WTC11 (cell line): ENCODE data around the gene PRTN3. TPM values are rescaled to one million over a fixed set of nuclear protein-coding genes. Genes with fewer than 3 reads are reported as not detected.

Source experiments
- ATAC-seq: fragments of 200-7000 bp; cut with Tn5 transposase; 2 replicates; pipeline ENCODE4 v1.10.0; 2021; ENCODE audit warnings: mild to moderate bottlenecking, moderate library complexity
- CTCF ChIA-PET: fragments of 300-600 bp; sonication (Branson Sonifier 250); formaldehyde crosslinking; loops from one replicate; lab custom pipeline; 2021; ENCODE audit warnings: antibody characterized with exemption; lab: Charles Lee
- POLR2A ChIA-PET: fragments of 350-600 bp; sonication (Branson Sonifier 250); formaldehyde crosslinking; loops from one replicate; lab custom pipeline; 2021; ENCODE audit warnings: antibody characterized with exemption; lab: Charles Lee
- DNase-seq: peaks from one replicate; pipeline ENCODE4 v3.0.0; 2021; ENCODE audit warnings: low spot score
- H3K27ac Mint-ChIP-seq: 2 replicates; pipeline ENCODE4 v1.8.0; 2021; ENCODE audit warnings: mixed read lengths
- H3K27me3 Mint-ChIP-seq: 2 replicates; pipeline ENCODE4 v1.8.0; 2021; ENCODE audit warnings: low read depth, mild to moderate bottlenecking, moderate library complexity, mixed read lengths
- H3K36me3 Mint-ChIP-seq: 2 replicates; pipeline ENCODE4 v1.8.0; 2021; ENCODE audit warnings: mixed read lengths
- H3K4me1 Mint-ChIP-seq: 2 replicates; pipeline ENCODE4 v1.8.0; 2022; ENCODE audit warnings: mixed read lengths
- H3K4me3 Mint-ChIP-seq: 2 replicates; pipeline ENCODE4 v1.8.0; 2021; ENCODE audit warnings: mild to moderate bottlenecking, moderate library complexity, mixed read lengths
- H3K9me3 Mint-ChIP-seq: 2 replicates; pipeline ENCODE4 v1.8.0; 2021; ENCODE audit warnings: mixed read lengths
- AR ChIP-seq: fragments of 250-450 bp; sonication (Bioruptor Pico); IDR thresholded peaks from 2 replicates; pipeline ENCODE4 v1.9.0; 2021; ENCODE audit warnings: mild to moderate bottlenecking
- ATF2 ChIP-seq: sonication (generic); formaldehyde crosslinking; IDR thresholded peaks from 2 replicates; pipeline ENCODE4 v1.8.1; 2022; ENCODE audit warnings: low read depth, missing genetic modification reagents, borderline replicate concordance
- E2F1 ChIP-seq: sonication (generic); formaldehyde crosslinking; IDR thresholded peaks from 2 replicates; pipeline ENCODE4 v1.8.0; 2022; ENCODE audit warnings: mild to moderate bottlenecking, missing genetic modification reagents
- EMX1 ChIP-seq: fragments of 250-450 bp; sonication (Bioruptor Pico); IDR thresholded peaks from 2 replicates; pipeline ENCODE4 v1.8.0; 2021; ENCODE audit warnings: mild to moderate bottlenecking
- ESRRA ChIP-seq: sonication (generic); formaldehyde crosslinking; IDR thresholded peaks from 2 replicates; pipeline ENCODE4 v1.8.1; 2022; ENCODE audit warnings: mild to moderate bottlenecking, missing genetic modification reagents, borderline replicate concordance
- FOXK1 ChIP-seq: sonication (generic); formaldehyde crosslinking; IDR thresholded peaks from 2 replicates; pipeline ENCODE4 v1.8.0; 2022; ENCODE audit warnings: mild to moderate bottlenecking, moderate library complexity, missing genetic modification reagents
- FOXP1 ChIP-seq: sonication (generic); formaldehyde crosslinking; IDR thresholded peaks from 2 replicates; pipeline ENCODE4 v1.8.0; 2022; ENCODE audit warnings: missing genetic modification reagents, mild to moderate bottlenecking, moderate library complexity, borderline replicate concordance
- GTF2I ChIP-seq: fragments of 250-450 bp; sonication (Bioruptor Pico); conservative IDR thresholded peaks from 2 replicates; pipeline ENCODE4 v1.4.0; 2021; ENCODE audit warnings: mild to moderate bottlenecking
- HMGA2 ChIP-seq: fragments of 250-450 bp; sonication (Bioruptor Pico); IDR thresholded peaks from 2 replicates; pipeline ENCODE4 v1.4.0; 2021; ENCODE audit warnings: mild to moderate bottlenecking, moderate library complexity
- IRF1 ChIP-seq: sonication (generic); formaldehyde crosslinking; IDR thresholded peaks from 2 replicates; pipeline ENCODE4 v1.8.0; 2023; ENCODE audit warnings: missing genetic modification reagents
- JAZF1 ChIP-seq: fragments of 250-450 bp; sonication (Bioruptor Pico); IDR thresholded peaks from 2 replicates; pipeline ENCODE4 v1.9.0; 2021; ENCODE audit warnings: moderate library complexity, mild to moderate bottlenecking, inconsistent platforms
- NFATC4 ChIP-seq: fragments of 250-450 bp; sonication (Bioruptor Pico); IDR thresholded peaks from 2 replicates; pipeline ENCODE4 v1.9.0; 2021; ENCODE audit warnings: mild to moderate bottlenecking
- PRRX2 ChIP-seq: fragments of 250-450 bp; sonication (Bioruptor Pico); IDR thresholded peaks from 2 replicates; pipeline ENCODE4 v1.8.0; 2021; ENCODE audit warnings: mild to moderate bottlenecking
- RORB ChIP-seq: fragments of 250-450 bp; sonication (Bioruptor Pico); IDR thresholded peaks from 2 replicates; pipeline ENCODE4 v1.9.0; 2021; ENCODE audit warnings: mild to moderate bottlenecking
- SOX15 ChIP-seq: fragments of 250-450 bp; sonication (Bioruptor Pico); IDR thresholded peaks from 2 replicates; pipeline ENCODE4 v1.9.0; 2021; ENCODE audit warnings: mild to moderate bottlenecking
- ZBTB21 ChIP-seq: sonication (generic); formaldehyde crosslinking; IDR thresholded peaks from 2 replicates; pipeline ENCODE4 v1.8.1; 2023; ENCODE audit warnings: mild to moderate bottlenecking, missing genetic modification reagents, borderline replicate concordance
- ZNF263 ChIP-seq: sonication (generic); formaldehyde crosslinking; IDR thresholded peaks from 2 replicates; pipeline ENCODE4 v1.8.1; 2022; ENCODE audit warnings: low read depth, mild to moderate bottlenecking, moderate library complexity, missing genetic modification reagents
- total RNA-seq: library from RNA; stranded (reverse); gene quantifications from 3 replicates; pipeline ENCODE4 v1.2.3, GENCODE V29; 2021
- TF ChIP-seq, protein P1 (sequence below): sonication (generic); formaldehyde crosslinking; IDR thresholded peaks from 2 replicates; pipeline ENCODE4 v1.8.1; 2023; ENCODE audit warnings: mild to moderate bottlenecking, missing genetic modification reagents, moderate library complexity

Gene PRTN3
- total RNA-seq, 1 experiment from 2014 or later = 0.61 TPM

- no peak for TF ChIP-seq AR
- no peak for TF ChIP-seq ESRRA
- TF ChIP-seq, protein P1, sequence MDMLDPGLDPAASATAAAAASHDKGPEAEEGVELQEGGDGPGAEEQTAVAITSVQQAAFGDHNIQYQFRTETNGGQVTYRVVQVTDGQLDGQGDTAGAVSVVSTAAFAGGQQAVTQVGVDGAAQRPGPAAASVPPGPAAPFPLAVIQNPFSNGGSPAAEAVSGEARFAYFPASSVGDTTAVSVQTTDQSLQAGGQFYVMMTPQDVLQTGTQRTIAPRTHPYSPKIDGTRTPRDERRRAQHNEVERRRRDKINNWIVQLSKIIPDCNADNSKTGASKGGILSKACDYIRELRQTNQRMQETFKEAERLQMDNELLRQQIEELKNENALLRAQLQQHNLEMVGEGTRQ (CRISPR knock-in tag) = no peak
- no peak for TF ChIP-seq PRRX2 (CRISPR knock-in tag)
- TF ChIP-seq FOXP1 = no peak
- no peak for TF ChIP-seq ATF2 (CRISPR knock-in tag)
- no peak for TF ChIP-seq RORB (CRISPR knock-in tag)
- TF ChIP-seq ZNF263 (CRISPR knock-in tag) = no peak
- no peak for TF ChIP-seq E2F1 (CRISPR knock-in tag)
- TF ChIP-seq IRF1 (CRISPR knock-in tag) = no peak
- no peak for TF ChIP-seq SOX15 (CRISPR knock-in tag)
- TF ChIP-seq, all 79 proteins: peak for 0
Observed at GRCh38 chr19:887072-887471, 46.3 kb downstream of the PRTN3 start (continued).

DNA sequence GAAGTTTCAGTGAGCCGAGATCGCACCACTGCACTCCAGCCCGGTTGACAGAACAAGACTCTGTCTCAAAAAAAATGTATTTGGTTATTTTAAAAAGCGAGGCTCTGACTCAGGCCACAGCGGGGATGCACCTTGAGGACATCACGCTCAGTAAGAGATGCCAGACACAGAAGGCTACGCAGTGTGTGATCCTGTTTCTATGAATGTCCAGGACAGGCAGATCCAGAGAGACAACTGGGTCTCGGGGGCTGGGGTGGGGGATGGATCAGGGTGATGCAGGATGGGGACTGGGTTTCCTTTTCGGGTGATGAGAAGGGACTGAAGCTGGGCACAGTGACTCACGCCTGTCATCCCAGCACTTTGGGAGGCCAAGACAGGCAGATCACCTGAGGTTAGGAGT lies 46.8 kb downstream of the PRTN3 start:
- Mint-ChIP-seq H3K36me3 (no peaks in the 10 kb centered on the region; the same call in 1 of the 2 replicates), H3K4me3 (no peak overlapping the region), H3K4me1 (no peaks in the 10 kb centered on the region), H3K27ac (no peak overlapping the region), H3K9me3 (no peaks in the 10 kb centered on the region), H3K27me3 (no peaks in the 10 kb centered on the region)
- CTCF ChIA-PET = no interaction called here
- no peak for ATAC-seq
- DNase-seq = no peak
- no peak for TF ChIP-seq FOXK1 (CRISPR knock-in tag)
- no peak for TF ChIP-seq HMGA2 (CRISPR knock-in tag)
- no peak for TF ChIP-seq ZBTB21 (CRISPR knock-in tag)
- no peak for TF ChIP-seq AR
- no peak for TF ChIP-seq NFATC4 (CRISPR knock-in tag)
- no peak for TF ChIP-seq JAZF1 (CRISPR knock-in tag)
- TF ChIP-seq GTF2I (CRISPR knock-in tag) = no peak
- no peak for TF ChIP-seq EMX1 (CRISPR knock-in tag)
- no peak for TF ChIP-seq ESRRA
- POLR2A ChIA-PET = no interaction called here
